ENCODE data around the gene LITAF.

- TF ChIP-seq EZH2 (IDR thresholded peaks at IDR 0.05; ENCODE audit: insufficient read depth, poor library complexity, severe bottlenecking), result no peak
- no peak for TF ChIP-seq EZH2phosphoT487 (IDR thresholded peaks at IDR 0.05; ENCODE audit: insufficient read depth, low read depth)
Measured at GRCh38 chr16:11621539-11621919, 34.8 kb upstream of the LITAF start.
